Gastroesophageal sphincter (tissue), 4 donors: ENCODE measurements around the gene GRAMD2B. TPM values are rescaled to one million over a fixed set of nuclear protein-coding genes. Genes with fewer than 3 reads are reported as not detected.
A peak's percentile ranks its signal among the peaks of the same experiment; 100 is the strongest.

Source experiments
- ATAC-seq: fragments of 150-250 bp; one replicate; pipeline ENCODE4 v1.9.1; 2016; ENCODE audit warnings: mild to moderate bottlenecking, moderate library complexity
- H3K27ac ChIP-seq, 4 donors: fragments of 200-600 bp; sonication (generic) in 3 of 4; 1 replicate in 3 of 4; 2 replicates in 1 of 4; pipeline ENCODE4 v1.5.1; 2016 to 2019
- H3K27me3 ChIP-seq: fragments of 200-600 bp; sonication (generic); one replicate; pipeline ENCODE4 v1.5.1; 2019
- H3K36me3 ChIP-seq, 2 donors: fragments of 200-600 bp; sonication (generic); one replicate each; pipeline ENCODE4 v1.5.1; 2019; ENCODE audit warnings: control low read depth in 1 of 2
- H3K4me1 ChIP-seq, 3 donors: fragments of 200-600 bp; sonication (generic); 1 replicate in 2 of 3; 2 replicates in 1 of 3; pipeline ENCODE4 v1.5.1; 2016 to 2019; ENCODE audit warnings: control low read depth in 2 of 3
- H3K4me3 ChIP-seq, 2 donors: fragments of 200-600 bp; sonication (generic); one replicate each; pipeline ENCODE4 v1.5.1; 2019; ENCODE audit warnings: mild to moderate bottlenecking in 1 of 2, moderate library complexity in 1 of 2
- H3K9me3 ChIP-seq, 3 donors: fragments of 200-600 bp; sonication (generic); one replicate each; pipeline ENCODE4 v1.5.1; 2017 to 2019; ENCODE audit warnings: control low read depth in 2 of 3
- EP300 ChIP-seq: sonication (generic); formaldehyde crosslinking; IDR thresholded peaks from one replicate; pipeline ENCODE4 v1.6.1; 2017; ENCODE audit warnings: antibody characterized with exemption, mild to moderate bottlenecking
- POLR2A ChIP-seq, 2 donors: fragments of 450-650 bp; IDR thresholded peaks; one replicate each; pipeline ENCODE4 v1.6.1; 2017; ENCODE audit warnings: antibody characterized with exemption in 2 of 2, mild to moderate bottlenecking in 2 of 2, moderate library complexity in 1 of 2
- POLR2AphosphoS5 ChIP-seq: sonication (generic); formaldehyde crosslinking; IDR thresholded peaks from one replicate; pipeline ENCODE4 v1.6.1; 2017; ENCODE audit warnings: antibody characterized with exemption
- WGBS, 2 donors: methylation state at CpG; one replicate each; pipeline ENCODE4 v1.1.5; 2018; ENCODE audit warnings: low coverage in 1 of 2; 5-methylcytosine and 5-hydroxymethylcytosine counted together
- total RNA-seq, 4 donors: library from RNA; depleted of rRNA; stranded (reverse); fragments of >200 nt; gene quantifications; one replicate each; pipeline ENCODE4 v1.1.0, GENCODE V29; 2016
- TF ChIP-seq, protein P1 (sequence below), 4 experiments: fragments of 200-600 bp in 2 of 4; fragments of 450-650 bp in 2 of 4; sonication (generic) in 1 of 4; IDR thresholded peaks; one replicate each; pipeline ENCODE4 v1.5.1; 2017 to 2019; ENCODE audit warnings: antibody characterized with exemption in 4 of 4, mild to moderate bottlenecking in 2 of 4, moderate library complexity in 2 of 4

Gene GRAMD2B
- total RNA-seq, 4 donors from 2014 or later = 47.7 to 66.0 (median 53.2) TPM

DNA sequence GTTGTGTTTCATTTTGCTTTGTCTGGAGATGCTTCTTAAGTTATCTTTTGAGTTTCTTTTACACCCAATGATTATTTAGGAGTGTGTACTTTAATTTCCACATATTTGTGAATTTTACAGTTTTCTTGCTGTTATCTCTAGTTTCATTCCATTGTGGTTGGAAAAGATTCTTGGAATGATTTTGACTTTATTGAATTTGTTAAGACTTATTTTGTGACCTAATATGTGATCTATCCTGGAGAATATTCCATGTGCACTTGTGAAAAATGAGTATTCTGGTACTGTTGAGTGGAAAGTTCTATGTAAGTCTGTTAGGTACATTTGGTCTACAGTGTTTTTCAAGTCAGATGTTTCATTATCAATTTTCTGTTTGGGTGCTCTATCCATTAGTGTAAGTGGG, 24.4 kb upstream of the GRAMD2B start:
- H3K27me3 ChIP-seq = no peaks in the 10 kb centered on the region
- no peak overlapping the region for H3K4me3 ChIP-seq
- H3K9me3 ChIP-seq = peaks cover 0 to 24% (median 0%) of the 10 kb centered on the region in 3 donors
- TF ChIP-seq, protein P1, sequence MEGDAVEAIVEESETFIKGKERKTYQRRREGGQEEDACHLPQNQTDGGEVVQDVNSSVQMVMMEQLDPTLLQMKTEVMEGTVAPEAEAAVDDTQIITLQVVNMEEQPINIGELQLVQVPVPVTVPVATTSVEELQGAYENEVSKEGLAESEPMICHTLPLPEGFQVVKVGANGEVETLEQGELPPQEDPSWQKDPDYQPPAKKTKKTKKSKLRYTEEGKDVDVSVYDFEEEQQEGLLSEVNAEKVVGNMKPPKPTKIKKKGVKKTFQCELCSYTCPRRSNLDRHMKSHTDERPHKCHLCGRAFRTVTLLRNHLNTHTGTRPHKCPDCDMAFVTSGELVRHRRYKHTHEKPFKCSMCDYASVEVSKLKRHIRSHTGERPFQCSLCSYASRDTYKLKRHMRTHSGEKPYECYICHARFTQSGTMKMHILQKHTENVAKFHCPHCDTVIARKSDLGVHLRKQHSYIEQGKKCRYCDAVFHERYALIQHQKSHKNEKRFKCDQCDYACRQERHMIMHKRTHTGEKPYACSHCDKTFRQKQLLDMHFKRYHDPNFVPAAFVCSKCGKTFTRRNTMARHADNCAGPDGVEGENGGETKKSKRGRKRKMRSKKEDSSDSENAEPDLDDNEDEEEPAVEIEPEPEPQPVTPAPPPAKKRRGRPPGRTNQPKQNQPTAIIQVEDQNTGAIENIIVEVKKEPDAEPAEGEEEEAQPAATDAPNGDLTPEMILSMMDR (IDR thresholded peaks at IDR 0.05) = no peak
- no peak for ATAC-seq
- no peaks in the 10 kb centered on the region for H3K36me3 ChIP-seq
- H3K27ac ChIP-seq = no peak overlapping the region
- H3K4me1 ChIP-seq = peaks cover 0 to 18% (median 7%) of the 10 kb centered on the region in 3 donors

DNA sequence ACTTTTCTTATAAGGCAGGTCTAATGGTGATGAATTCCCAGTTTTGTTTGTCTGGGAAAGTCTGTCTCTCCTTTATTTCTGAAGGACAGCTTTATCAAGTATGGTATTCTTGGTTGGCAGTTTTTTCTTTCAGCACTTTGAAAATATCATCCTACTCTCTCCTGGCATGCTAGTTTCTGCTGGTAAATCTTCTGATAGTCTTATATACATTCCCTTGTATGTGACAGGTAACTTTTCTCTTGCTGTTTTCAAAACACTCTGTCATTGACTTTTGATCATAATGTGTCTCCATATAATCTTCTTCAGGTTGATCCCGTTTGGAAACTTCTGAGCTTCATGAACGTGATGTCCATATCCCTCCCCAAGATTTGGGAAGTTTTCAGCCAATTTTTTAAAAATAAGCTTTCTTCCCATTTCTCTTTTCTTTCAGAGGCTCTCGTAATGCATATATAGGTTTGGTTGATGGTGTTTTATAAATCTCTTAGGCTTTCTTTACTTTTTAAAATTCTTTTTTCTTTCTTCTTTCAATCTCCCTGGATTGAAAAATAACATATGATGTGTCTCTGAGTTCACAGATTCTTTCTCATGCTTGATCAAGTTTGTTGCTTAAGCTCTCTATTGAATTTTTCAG, 22.5 kb upstream of the GRAMD2B start:
- Histone ChIP-seq H3K4me1 (peaks cover 3 to 33% (median 7%) of the 10 kb centered on the region in 3 donors), H3K4me3 (no peak overlapping the region), H3K27ac (no peak overlapping the region), H3K27me3 (no peaks in the 10 kb centered on the region), H3K9me3 (peaks cover 0 to 24% (median 0%) of the 10 kb centered on the region in 3 donors), H3K36me3 (no peaks in the 10 kb centered on the region)
- 95 to 100% methylated on average over 2 to 3 of the region's 3 CpGs for WGBS, 2 donors
- no peak for ATAC-seq
- TF ChIP-seq POLR2A (IDR thresholded peaks at IDR 0.05) (no peak), EP300 (no peak), POLR2AphosphoS5 (no peak)
- TF ChIP-seq, protein P1 (IDR thresholded peaks at IDR 0.05) = no peak

DNA sequence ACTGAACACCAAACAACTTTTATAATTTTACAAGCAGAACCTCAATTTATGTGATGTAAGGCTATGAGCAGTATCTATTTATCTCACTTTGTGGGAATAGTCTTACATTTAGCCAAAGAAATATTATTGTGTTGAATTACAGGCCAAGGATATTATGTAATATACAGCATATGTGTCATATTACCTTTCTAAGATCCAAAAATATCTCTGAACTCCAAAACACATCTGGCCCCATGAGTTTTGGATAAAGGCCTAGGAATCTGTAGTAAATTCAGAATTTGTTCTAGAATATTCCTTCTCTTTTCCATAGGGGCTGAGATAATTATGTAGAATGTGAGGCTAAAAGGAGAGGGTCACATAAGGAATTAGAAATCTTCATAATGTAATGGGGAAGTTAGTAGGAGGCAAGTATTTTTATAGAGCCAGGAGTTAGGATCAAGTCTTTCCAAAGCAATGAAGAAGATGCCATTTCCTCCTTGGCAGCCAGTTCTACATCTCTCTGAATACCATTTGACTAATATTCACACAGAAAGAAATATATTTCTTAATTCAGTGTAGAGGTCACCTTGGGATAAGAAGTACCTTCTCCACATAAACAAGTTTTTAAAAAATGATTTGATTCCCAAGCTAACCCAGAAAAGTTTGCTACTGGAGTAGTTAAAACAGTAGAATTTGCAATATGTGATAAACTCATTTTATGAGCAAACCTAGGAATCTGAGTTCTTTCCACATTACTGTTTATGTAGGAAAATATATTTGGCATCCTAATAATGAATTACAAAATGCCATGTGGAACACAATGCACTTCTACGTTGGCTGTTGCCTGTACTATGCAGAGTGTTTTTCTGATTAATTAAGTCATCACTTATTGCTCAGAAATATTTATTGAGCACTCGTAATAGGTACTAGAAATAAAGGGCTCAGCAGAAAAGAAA, 20.3 kb upstream of the GRAMD2B start:
- H3K36me3 ChIP-seq = no peaks in the 10 kb centered on the region
- H3K9me3 ChIP-seq = peaks cover 0 to 24% (median 0%) of the 10 kb centered on the region in 3 donors
- no peak overlapping the region for H3K4me3 ChIP-seq
- peak; percentile 71 for ATAC-seq
- TF ChIP-seq POLR2A (IDR thresholded peaks at IDR 0.05) (no peak), POLR2AphosphoS5 (peak; percentile 9)
- no peaks in the 10 kb centered on the region for H3K27me3 ChIP-seq
- WGBS, 2 donors = 23 to 31% methylated on average over 2 of the region's 2 CpGs
- H3K4me1 ChIP-seq = peaks cover 7 to 42% (median 10%) of the 10 kb centered on the region in 3 donors
- peak overlapping the region; percentile 55 to 73 (median 62) for H3K27ac ChIP-seq

DNA sequence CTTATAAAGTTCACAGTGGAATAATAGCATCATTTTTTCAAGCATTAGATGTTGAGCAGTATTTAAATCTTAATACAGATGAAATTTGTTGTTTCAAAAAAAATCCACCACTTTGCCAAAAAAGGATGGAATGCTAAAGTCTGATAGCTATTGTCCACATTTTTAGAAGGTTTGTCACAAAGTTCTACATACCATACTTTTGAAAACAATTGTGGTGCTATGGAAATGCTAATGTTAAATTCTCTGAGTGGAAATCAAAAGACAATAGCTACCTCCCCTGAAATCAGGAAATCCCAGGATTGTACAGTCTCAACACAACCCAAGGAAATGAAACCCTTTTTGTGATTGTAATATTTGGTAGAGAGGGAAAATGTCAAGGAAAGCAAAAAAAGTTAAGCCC, 19.3 kb upstream of the GRAMD2B start:
- Histone ChIP-seq H3K36me3 (no peaks in the 10 kb centered on the region), H3K27me3 (no peaks in the 10 kb centered on the region), H3K27ac (peak overlapping the region; percentile 18 to 65 (median 57)), H3K4me3 (no peak overlapping the region), H3K4me1 (peaks cover 7 to 42% (median 10%) of the 10 kb centered on the region in 3 donors), H3K9me3 (peaks cover 0 to 24% (median 0%) of the 10 kb centered on the region in 3 donors)
- TF ChIP-seq POLR2A (IDR thresholded peaks at IDR 0.05) = no peak
- no peak for TF ChIP-seq POLR2AphosphoS5
- TF ChIP-seq, protein P1 (IDR thresholded peaks at IDR 0.05) = no peak
- no peak for TF ChIP-seq EP300
- no peak for ATAC-seq

DNA sequence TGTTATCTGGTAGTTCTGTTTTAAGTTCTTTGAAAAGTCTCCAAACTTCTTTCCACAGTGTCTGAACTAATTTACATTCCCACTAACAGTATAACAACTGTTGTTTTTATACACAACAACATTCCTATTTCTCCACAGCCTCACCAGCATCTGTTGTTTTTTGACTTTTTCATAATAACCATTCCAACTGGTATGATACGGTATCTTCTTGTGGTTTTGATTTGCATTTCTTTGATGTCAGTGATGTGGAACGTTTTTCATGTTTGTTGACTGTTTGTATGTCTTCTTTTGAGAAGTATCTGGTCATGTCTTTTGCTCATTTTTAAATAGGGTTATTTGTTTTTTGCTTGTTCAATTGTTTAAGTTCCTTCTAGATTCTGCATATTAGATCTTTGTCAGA, 12.6 kb upstream of the GRAMD2B start:
- H3K9me3 ChIP-seq = no peaks in the 10 kb centered on the region
- H3K4me1 ChIP-seq = peaks cover 9 to 29% (median 17%) of the 10 kb centered on the region in 3 donors
- H3K4me3 ChIP-seq = no peak overlapping the region
- ATAC-seq = no peak
- no peak overlapping the region for H3K27ac ChIP-seq
- 86 to 100% methylated on average over 2 of the region's 2 CpGs for WGBS, 2 donors
- H3K27me3 ChIP-seq = no peaks in the 10 kb centered on the region
- TF ChIP-seq, protein P1 (IDR thresholded peaks at IDR 0.05) = no peak
- TF ChIP-seq POLR2AphosphoS5 (no peak), EP300 (no peak), POLR2A (IDR thresholded peaks at IDR 0.05) (no peak)
- H3K36me3 ChIP-seq = no peaks in the 10 kb centered on the region
